OCI-LY7 (cell line): Measurements from ENCODE around the gene DCC.

Experiments used
- CTCF ChIP-seq: fragments of 200-600 bp; sonication (generic); conservative IDR thresholded peaks from 2 replicates; pipeline ENCODE4 v1.5.1; 2014; ENCODE audit warnings: mild to moderate bottlenecking, antibody characterized with exemption, low read length, moderate library complexity, mixed read lengths
- EZH2phosphoT487 ChIP-seq: fragments of 200-600 bp; sonication (generic); IDR thresholded peaks from 2 replicates; pipeline ENCODE4 v1.6.1; 2018; ENCODE audit warnings: low read depth, borderline replicate concordance, mild to moderate bottlenecking, mixed run types, antibody characterized with exemption, low read length, moderate library complexity, mixed read lengths

- TF ChIP-seq CTCF (no peak), EZH2phosphoT487 (no peak)
These were observed 1086.7 kb downstream of the DCC start for GRCh38 chr18:53426666-53427184.
